ENCODE results near the gene C1QBP.
"Not testable (repeated sequence)": the region's sequence is repeated elsewhere in the genome, so short reads cannot be mapped to it uniquely, and the experiment has no call there.

The C1QBP gene

GRCh38 chr17:5439446-5439764, 450 bp upstream of the C1QBP start:
- H4K8ac ChIP-seq (ENCODE audit: low read depth, low read length) = no peak overlapping the region
- no peak overlapping the region for H3K4me3 ChIP-seq (ENCODE audit: low read length)
- peaks cover 13% of the 10 kb centered on the region for H3K36me3 ChIP-seq (ENCODE audit: control insufficient read depth, insufficient read depth, low read length)
- no CpG with 5 or more reads among the region's 1 CpG for WGBS (ENCODE audit: extremely low coverage, insufficient coverage, low lambda C conversion rate)
- H3K27me3 ChIP-seq (ENCODE audit: insufficient read depth, low read length, poor library complexity) = no peaks in the 10 kb centered on the region
- H3K79me2 ChIP-seq (ENCODE audit: control insufficient read depth, insufficient read depth, low read length) = peaks cover 33% of the 10 kb centered on the region
- H3K27ac ChIP-seq (ENCODE audit: low read depth, low read length) = no peak overlapping the region
- peak overlapping the region; percentile 30 for H3K4me2 ChIP-seq (ENCODE audit: low read length)
- no peak for DNase-seq
- peaks cover 3% of the 10 kb centered on the region for H3K79me1 ChIP-seq (ENCODE audit: low read length)
- no peak overlapping the region for H3K4ac ChIP-seq (ENCODE audit: low read depth, low read length)
- no peaks in the 10 kb centered on the region for H3K4me1 ChIP-seq (ENCODE audit: control insufficient read depth, low read depth, low read length)
- H2AK5ac ChIP-seq (ENCODE audit: low read length) = no peak overlapping the region
- H2BK120ac ChIP-seq (ENCODE audit: low read depth, low read length) = no peak overlapping the region
- no peak overlapping the region for H4K5ac ChIP-seq (ENCODE audit: low read length)
- H2BK5ac ChIP-seq (ENCODE audit: low read length) = no peak overlapping the region
- H3K18ac ChIP-seq (ENCODE audit: low read length) = no peak overlapping the region
- peak overlapping the region; percentile 9 for H3K56ac ChIP-seq (ENCODE audit: low read length)
- H2BK15ac ChIP-seq (replicated peaks; ENCODE audit: low read depth) = no peak overlapping the region
- H3K23ac ChIP-seq (ENCODE audit: low read length) = no peak overlapping the region
- H3K9ac ChIP-seq (ENCODE audit: low read length) = peak overlapping the region; percentile 28

GRCh38 chr17:5437721-5438317, 1.1 kb downstream of the C1QBP start:
- Histone ChIP-seq H3K23ac (ENCODE audit: low read length) (no peak overlapping the region), H2BK15ac (replicated peaks; ENCODE audit: low read depth) (no peak overlapping the region), H3K4ac (ENCODE audit: low read depth, low read length) (no peak overlapping the region), H4K8ac (ENCODE audit: low read depth, low read length) (no peak overlapping the region), H3K56ac (ENCODE audit: low read length) (peak overlapping the region; percentile 97), H3K4me2 (ENCODE audit: low read length) (peak overlapping the region; percentile 43), H3K4me3 (ENCODE audit: low read length) (peak overlapping the region; percentile 88), H2BK5ac (ENCODE audit: low read length) (no peak overlapping the region), H3K36me3 (ENCODE audit: control insufficient read depth, insufficient read depth, low read length) (peaks cover 21% of the 10 kb centered on the region), H3K4me1 (ENCODE audit: control insufficient read depth, low read depth, low read length) (no peaks in the 10 kb centered on the region), H3K9ac (ENCODE audit: low read length) (peak overlapping the region; percentile 94), H2BK120ac (ENCODE audit: low read depth, low read length) (no peak overlapping the region), H3K27me3 (ENCODE audit: insufficient read depth, low read length, poor library complexity) (no peaks in the 10 kb centered on the region), H3K18ac (ENCODE audit: low read length) (no peak overlapping the region), H4K5ac (ENCODE audit: low read length) (no peak overlapping the region), H2AK5ac (ENCODE audit: low read length) (no peak overlapping the region), H3K79me2 (ENCODE audit: control insufficient read depth, insufficient read depth, low read length) (peaks cover 33% of the 10 kb centered on the region), H3K27ac (ENCODE audit: low read depth, low read length) (no peak overlapping the region), H3K79me1 (ENCODE audit: low read length) (peaks cover 3% of the 10 kb centered on the region)
- no peak for DNase-seq
- WGBS (ENCODE audit: extremely low coverage, insufficient coverage, low lambda C conversion rate) = no CpG with 5 or more reads among the region's 5 CpGs

GRCh38 chr17:5435781-5436315, 3.1 kb downstream of the C1QBP start:
- H3K4me2 ChIP-seq (ENCODE audit: low read length); H2BK5ac ChIP-seq (ENCODE audit: low read length); H3K4me3 ChIP-seq (ENCODE audit: low read length); H2AK5ac ChIP-seq (ENCODE audit: low read length); H3K4ac ChIP-seq (ENCODE audit: low read depth, low read length); H3K79me1 ChIP-seq (ENCODE audit: low read length); H3K4me1 ChIP-seq (ENCODE audit: control insufficient read depth, low read depth, low read length); H4K8ac ChIP-seq (ENCODE audit: low read depth, low read length); H3K23ac ChIP-seq (ENCODE audit: low read length); H3K27ac ChIP-seq (ENCODE audit: low read depth, low read length); H4K5ac ChIP-seq (ENCODE audit: low read length); H3K56ac ChIP-seq (ENCODE audit: low read length); DNase-seq; H3K18ac ChIP-seq (ENCODE audit: low read length); H3K9ac ChIP-seq (ENCODE audit: low read length); H3K27me3 ChIP-seq (ENCODE audit: insufficient read depth, low read length, poor library complexity); H2BK15ac ChIP-seq (replicated peaks; ENCODE audit: low read depth); H2BK120ac ChIP-seq (ENCODE audit: low read depth, low read length): not testable (repeated sequence)
- H3K36me3 ChIP-seq (ENCODE audit: control insufficient read depth, insufficient read depth, low read length) = peaks cover 21% of the 10 kb centered on the region
- no CpG with 5 or more reads among the region's 12 CpGs for WGBS (ENCODE audit: extremely low coverage, insufficient coverage, low lambda C conversion rate)
- peaks cover 33% of the 10 kb centered on the region for H3K79me2 ChIP-seq (ENCODE audit: control insufficient read depth, insufficient read depth, low read length)

GRCh38 chr17:5434984-5435383, 4.0 kb downstream of the C1QBP start:
- H4K8ac ChIP-seq (ENCODE audit: low read depth, low read length) = no peak overlapping the region
- H2BK5ac ChIP-seq (ENCODE audit: low read length) = no peak overlapping the region
- H3K4me3 ChIP-seq (ENCODE audit: low read length) = no peak overlapping the region
- H3K79me1 ChIP-seq (ENCODE audit: low read length) = peaks cover 3% of the 10 kb centered on the region
- no peak overlapping the region for H3K4ac ChIP-seq (ENCODE audit: low read depth, low read length)
- no peak overlapping the region for H3K9ac ChIP-seq (ENCODE audit: low read length)
- peaks cover 33% of the 10 kb centered on the region for H3K79me2 ChIP-seq (ENCODE audit: control insufficient read depth, insufficient read depth, low read length)
- no peak overlapping the region for H2AK5ac ChIP-seq (ENCODE audit: low read length)
- H3K27me3 ChIP-seq (ENCODE audit: insufficient read depth, low read length, poor library complexity) = no peaks in the 10 kb centered on the region
- H3K27ac ChIP-seq (ENCODE audit: low read depth, low read length) = peak overlapping the region; percentile 1
- no peak overlapping the region for H4K5ac ChIP-seq (ENCODE audit: low read length)
- H2BK15ac ChIP-seq (replicated peaks; ENCODE audit: low read depth) = no peak overlapping the region
- H3K56ac ChIP-seq (ENCODE audit: low read length) = no peak overlapping the region
- no peaks in the 10 kb centered on the region for H3K4me1 ChIP-seq (ENCODE audit: control insufficient read depth, low read depth, low read length)
- no peak for DNase-seq
- no peak overlapping the region for H2BK120ac ChIP-seq (ENCODE audit: low read depth, low read length)
- no peak overlapping the region for H3K18ac ChIP-seq (ENCODE audit: low read length)
- WGBS (ENCODE audit: extremely low coverage, insufficient coverage, low lambda C conversion rate) = no CpG with 5 or more reads among the region's 2 CpGs
- H3K23ac ChIP-seq (ENCODE audit: low read length) = no peak overlapping the region
- H3K4me2 ChIP-seq (ENCODE audit: low read length) = no peak overlapping the region
- H3K36me3 ChIP-seq (ENCODE audit: control insufficient read depth, insufficient read depth, low read length) = peaks cover 21% of the 10 kb centered on the region

GRCh38 chr17:5431949-5432556, 6.9 kb downstream of the C1QBP start:
- H3K4ac ChIP-seq (ENCODE audit: low read depth, low read length) = no peak overlapping the region
- H3K79me1 ChIP-seq (ENCODE audit: low read length) = peaks cover 3% of the 10 kb centered on the region
- H3K4me1 ChIP-seq (ENCODE audit: control insufficient read depth, low read depth, low read length) = no peaks in the 10 kb centered on the region
- no peak overlapping the region for H3K56ac ChIP-seq (ENCODE audit: low read length)
- H3K4me3 ChIP-seq (ENCODE audit: low read length) = no peak overlapping the region
- H2AK5ac ChIP-seq (ENCODE audit: low read length) = no peak overlapping the region
- no peak overlapping the region for H3K9ac ChIP-seq (ENCODE audit: low read length)
- no peak overlapping the region for H4K5ac ChIP-seq (ENCODE audit: low read length)
- no peak for DNase-seq
- no peak overlapping the region for H3K18ac ChIP-seq (ENCODE audit: low read length)
- H3K4me2 ChIP-seq (ENCODE audit: low read length) = no peak overlapping the region
- WGBS (ENCODE audit: extremely low coverage, insufficient coverage, low lambda C conversion rate) = no CpG with 5 or more reads among the region's 3 CpGs
- H3K79me2 ChIP-seq (ENCODE audit: control insufficient read depth, insufficient read depth, low read length) = peaks cover 16% of the 10 kb centered on the region
- peaks cover 24% of the 10 kb centered on the region for H3K36me3 ChIP-seq (ENCODE audit: control insufficient read depth, insufficient read depth, low read length)
- H2BK120ac ChIP-seq (ENCODE audit: low read depth, low read length) = no peak overlapping the region
- H2BK5ac ChIP-seq (ENCODE audit: low read length) = no peak overlapping the region
- no peak overlapping the region for H3K27ac ChIP-seq (ENCODE audit: low read depth, low read length)
- no peak overlapping the region for H2BK15ac ChIP-seq (replicated peaks; ENCODE audit: low read depth)
- H4K8ac ChIP-seq (ENCODE audit: low read depth, low read length) = no peak overlapping the region
- no peak overlapping the region for H3K23ac ChIP-seq (ENCODE audit: low read length)
- H3K27me3 ChIP-seq (ENCODE audit: insufficient read depth, low read length, poor library complexity) = no peaks in the 10 kb centered on the region
